Ovary (tissue), 3 donors: Measurements from ENCODE around the gene PPP1R2.

ENCODE experiments used
- CTCF ChIP-seq, 3 donors: fragments of 450-650 bp in 2 of 3; fragments of 200-600 bp in 1 of 3; IDR thresholded peaks; one replicate each; pipeline versions ENCODE4 v1.5.1 to v1.8.0; 2016 to 2022; ENCODE audit warnings: antibody characterized with exemption in 3 of 3, mild to moderate bottlenecking in 1 of 3
- EP300 ChIP-seq: sonication (generic); formaldehyde crosslinking; IDR thresholded peaks from one replicate; pipeline ENCODE4 v1.6.1; 2017; ENCODE audit warnings: antibody characterized with exemption
- donor health status: DM: no; HTN: no; CAD: no.

GRCh38 chr3:195551381-195551978 lies 8.4 kb upstream of the PPP1R2 start:
- no peak for TF ChIP-seq CTCF (IDR thresholded peaks at IDR 0.05)
- TF ChIP-seq EP300 = no peak
